ENCODE results near the gene GALNT5. TPM values are rescaled to one million over a fixed set of nuclear protein-coding genes. Genes with fewer than 3 reads are reported as not detected.

Gene GALNT5
- total RNA-seq, 4 donors from 2014 or later = 6.6 to 20.1 (median 9.2) TPM

- Histone ChIP-seq H3K4me3 (no peak overlapping the region), H3K9me3 (no peaks in the 10 kb centered on the region), H3K27ac (no peak overlapping the region), H3K36me3 (no peaks in the 10 kb centered on the region), H3K27me3 (no peaks in the 10 kb centered on the region), H3K4me1 (no peaks in the 10 kb centered on the region)
- DNase-seq = no peak
- no peak for TF ChIP-seq POLR2A (IDR thresholded peaks at IDR 0.05)
- TF ChIP-seq, protein P1, sequence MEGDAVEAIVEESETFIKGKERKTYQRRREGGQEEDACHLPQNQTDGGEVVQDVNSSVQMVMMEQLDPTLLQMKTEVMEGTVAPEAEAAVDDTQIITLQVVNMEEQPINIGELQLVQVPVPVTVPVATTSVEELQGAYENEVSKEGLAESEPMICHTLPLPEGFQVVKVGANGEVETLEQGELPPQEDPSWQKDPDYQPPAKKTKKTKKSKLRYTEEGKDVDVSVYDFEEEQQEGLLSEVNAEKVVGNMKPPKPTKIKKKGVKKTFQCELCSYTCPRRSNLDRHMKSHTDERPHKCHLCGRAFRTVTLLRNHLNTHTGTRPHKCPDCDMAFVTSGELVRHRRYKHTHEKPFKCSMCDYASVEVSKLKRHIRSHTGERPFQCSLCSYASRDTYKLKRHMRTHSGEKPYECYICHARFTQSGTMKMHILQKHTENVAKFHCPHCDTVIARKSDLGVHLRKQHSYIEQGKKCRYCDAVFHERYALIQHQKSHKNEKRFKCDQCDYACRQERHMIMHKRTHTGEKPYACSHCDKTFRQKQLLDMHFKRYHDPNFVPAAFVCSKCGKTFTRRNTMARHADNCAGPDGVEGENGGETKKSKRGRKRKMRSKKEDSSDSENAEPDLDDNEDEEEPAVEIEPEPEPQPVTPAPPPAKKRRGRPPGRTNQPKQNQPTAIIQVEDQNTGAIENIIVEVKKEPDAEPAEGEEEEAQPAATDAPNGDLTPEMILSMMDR (IDR thresholded peaks at IDR 0.05) = no peak
Measured at GRCh38 chr2:157312866-157313486, 55.5 kb downstream of the GALNT5 start.

DNA sequence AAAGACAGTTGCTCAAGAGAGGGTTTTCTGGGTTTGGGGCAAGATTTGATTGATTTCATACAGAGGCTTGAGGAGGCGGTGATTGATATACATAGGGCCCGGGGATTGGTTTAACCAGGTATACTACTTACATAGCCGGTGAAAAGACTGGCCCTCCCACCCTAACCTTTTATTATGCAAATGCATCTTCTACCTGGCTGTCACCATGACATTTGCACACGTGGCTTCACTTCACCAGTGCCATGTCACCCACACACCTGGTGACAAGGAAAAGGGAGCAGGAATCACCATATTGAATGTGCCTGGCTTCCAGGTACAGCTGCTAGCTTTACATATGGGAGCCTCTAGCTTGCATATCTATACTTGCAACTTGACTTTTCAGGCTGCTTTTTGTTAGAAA is 58.4 kb downstream of the GALNT5 start:
- TF ChIP-seq, protein P1 (IDR thresholded peaks at IDR 0.05) = no peak
- no peak for TF ChIP-seq POLR2A (IDR thresholded peaks at IDR 0.05)
- no peak overlapping the region for H3K4me3 ChIP-seq
- H3K4me1 ChIP-seq = no peaks in the 10 kb centered on the region
- no peak overlapping the region for H3K27ac ChIP-seq
- no peaks in the 10 kb centered on the region for H3K9me3 ChIP-seq
- H3K27me3 ChIP-seq = no peaks in the 10 kb centered on the region
- no peaks in the 10 kb centered on the region for H3K36me3 ChIP-seq
- DNase-seq = no peak

- Histone ChIP-seq H3K4me1 (no peaks in the 10 kb centered on the region), H3K36me3 (no peaks in the 10 kb centered on the region), H3K9me3 (no peaks in the 10 kb centered on the region), H3K27me3 (no peaks in the 10 kb centered on the region), H3K27ac (no peak overlapping the region), H3K4me3 (no peak overlapping the region)
- no peak for DNase-seq
- TF ChIP-seq, protein P1 (IDR thresholded peaks at IDR 0.05) = no peak
- TF ChIP-seq POLR2A (IDR thresholded peaks at IDR 0.05) = no peak
Measured at GRCh38 chr2:157318884-157319283, 61.4 kb downstream of the GALNT5 start.

DNA sequence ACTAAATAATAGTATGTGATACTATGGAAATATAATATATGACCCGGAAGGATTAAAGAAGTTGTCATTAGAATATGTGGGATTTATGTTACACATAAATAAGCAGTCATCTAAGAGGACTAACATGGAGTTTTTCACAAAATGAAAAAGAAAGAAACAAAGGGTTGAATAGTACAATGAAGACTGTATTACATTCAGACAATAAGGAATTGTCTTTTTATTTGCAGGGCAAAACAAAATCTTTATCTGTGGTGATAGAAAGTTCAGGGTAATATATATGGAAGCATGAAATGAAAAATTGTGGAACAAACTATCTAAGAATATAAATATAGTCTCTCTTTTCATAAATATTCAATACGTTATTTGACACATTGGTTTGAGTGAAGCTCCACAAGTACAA is 62.3 kb downstream of the GALNT5 start:
- Histone ChIP-seq H3K36me3 (no peaks in the 10 kb centered on the region), H3K4me1 (no peaks in the 10 kb centered on the region), H3K27ac (no peak overlapping the region), H3K9me3 (no peaks in the 10 kb centered on the region), H3K4me3 (no peak overlapping the region), H3K27me3 (no peaks in the 10 kb centered on the region)
- no peak for DNase-seq
- TF ChIP-seq POLR2A (IDR thresholded peaks at IDR 0.05) = no peak
- TF ChIP-seq, protein P1 (IDR thresholded peaks at IDR 0.05) = no peak

GRCh38 chr2:157320409-157320808 is 62.9 kb downstream of the GALNT5 start:
- TF ChIP-seq, protein P1 (IDR thresholded peaks at IDR 0.05) = no peak
- TF ChIP-seq POLR2A (IDR thresholded peaks at IDR 0.05) = no peak
- Histone ChIP-seq H3K4me3 (no peak overlapping the region), H3K27me3 (no peaks in the 10 kb centered on the region), H3K27ac (no peak overlapping the region), H3K36me3 (no peaks in the 10 kb centered on the region), H3K4me1 (no peaks in the 10 kb centered on the region), H3K9me3 (no peaks in the 10 kb centered on the region)
- DNase-seq = no peak

DNA sequence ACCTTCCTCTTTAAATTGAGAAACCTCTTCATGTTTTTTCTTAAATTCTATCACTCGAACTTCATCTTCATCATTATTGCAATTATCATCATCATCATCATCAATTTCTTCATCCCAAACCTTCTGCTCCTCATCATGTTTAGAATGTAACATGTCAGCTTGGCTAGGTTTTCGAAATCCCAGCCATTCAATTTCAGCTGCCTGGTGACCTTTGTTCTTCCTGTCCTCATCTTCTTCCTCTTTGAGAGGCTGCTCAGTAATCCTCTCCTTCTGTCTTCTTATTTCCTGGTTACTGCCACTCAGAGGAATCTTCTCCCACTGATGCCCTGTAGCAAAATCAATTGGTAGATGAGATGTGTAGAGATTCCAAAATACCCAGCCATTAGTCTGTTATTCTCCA is 64.0 kb downstream of the GALNT5 start:
- DNase-seq = no peak
- TF ChIP-seq, protein P1 (IDR thresholded peaks at IDR 0.05) = no peak
- TF ChIP-seq POLR2A (IDR thresholded peaks at IDR 0.05) = no peak
- H3K4me1 ChIP-seq = no peaks in the 10 kb centered on the region
- no peak overlapping the region for H3K27ac ChIP-seq
- no peaks in the 10 kb centered on the region for H3K27me3 ChIP-seq
- H3K9me3 ChIP-seq = no peaks in the 10 kb centered on the region
- H3K4me3 ChIP-seq = no peak overlapping the region
- no peaks in the 10 kb centered on the region for H3K36me3 ChIP-seq
